ENCODE results near the gene MARK4.

The MARK4 gene

GRCh38 chr19:45347570-45348366 is 96.7 kb downstream of the MARK4 start:
- peak; percentile 12 for ATAC-seq
- no peak for TF ChIP-seq GLIS3 (CRISPR knock-in tag; IDR thresholded peaks at IDR 0.05)

- peak; percentile 3 for ATAC-seq
- TF ChIP-seq POU6F1 (CRISPR knock-in tag; IDR thresholded peaks at IDR 0.05; ENCODE audit: borderline replicate concordance, low read depth), result no peak
- no peak for TF ChIP-seq PATZ1 (CRISPR knock-in tag; IDR thresholded peaks at IDR 0.05; ENCODE audit: borderline replicate concordance)
- no peak for TF ChIP-seq ZFP3 (CRISPR knock-in tag; IDR thresholded peaks at IDR 0.05)
- no peak for TF ChIP-seq ARNTL (CRISPR knock-in tag; IDR thresholded peaks at IDR 0.05; ENCODE audit: borderline replicate concordance, low read depth)
- TF ChIP-seq ZNF70 (CRISPR knock-in tag; IDR thresholded peaks at IDR 0.05), result no peak
- no peak for TF ChIP-seq TOX (CRISPR knock-in tag; IDR thresholded peaks at IDR 0.05; ENCODE audit: borderline replicate concordance)
- no peak for TF ChIP-seq OSR1 (CRISPR knock-in tag; IDR thresholded peaks at IDR 0.05)
- no peak for TF ChIP-seq ZNF565 (CRISPR knock-in tag; conservative IDR thresholded peaks at IDR 0.05; ENCODE audit: low read depth)
- no peak for TF ChIP-seq ZC3H10 (CRISPR knock-in tag; IDR thresholded peaks at IDR 0.05)
- TF ChIP-seq, protein P1, sequence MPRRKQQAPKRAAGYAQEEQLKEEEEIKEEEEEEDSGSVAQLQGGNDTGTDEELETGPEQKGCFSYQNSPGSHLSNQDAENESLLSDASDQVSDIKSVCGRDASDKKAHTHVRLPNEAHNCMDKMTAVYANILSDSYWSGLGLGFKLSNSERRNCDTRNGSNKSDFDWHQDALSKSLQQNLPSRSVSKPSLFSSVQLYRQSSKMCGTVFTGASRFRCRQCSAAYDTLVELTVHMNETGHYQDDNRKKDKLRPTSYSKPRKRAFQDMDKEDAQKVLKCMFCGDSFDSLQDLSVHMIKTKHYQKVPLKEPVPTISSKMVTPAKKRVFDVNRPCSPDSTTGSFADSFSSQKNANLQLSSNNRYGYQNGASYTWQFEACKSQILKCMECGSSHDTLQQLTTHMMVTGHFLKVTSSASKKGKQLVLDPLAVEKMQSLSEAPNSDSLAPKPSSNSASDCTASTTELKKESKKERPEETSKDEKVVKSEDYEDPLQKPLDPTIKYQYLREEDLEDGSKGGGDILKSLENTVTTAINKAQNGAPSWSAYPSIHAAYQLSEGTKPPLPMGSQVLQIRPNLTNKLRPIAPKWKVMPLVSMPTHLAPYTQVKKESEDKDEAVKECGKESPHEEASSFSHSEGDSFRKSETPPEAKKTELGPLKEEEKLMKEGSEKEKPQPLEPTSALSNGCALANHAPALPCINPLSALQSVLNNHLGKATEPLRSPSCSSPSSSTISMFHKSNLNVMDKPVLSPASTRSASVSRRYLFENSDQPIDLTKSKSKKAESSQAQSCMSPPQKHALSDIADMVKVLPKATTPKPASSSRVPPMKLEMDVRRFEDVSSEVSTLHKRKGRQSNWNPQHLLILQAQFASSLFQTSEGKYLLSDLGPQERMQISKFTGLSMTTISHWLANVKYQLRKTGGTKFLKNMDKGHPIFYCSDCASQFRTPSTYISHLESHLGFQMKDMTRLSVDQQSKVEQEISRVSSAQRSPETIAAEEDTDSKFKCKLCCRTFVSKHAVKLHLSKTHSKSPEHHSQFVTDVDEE (CRISPR knock-in tag; IDR thresholded peaks at IDR 0.05), result no peak
- TF ChIP-seq ZNF8 (CRISPR knock-in tag; IDR thresholded peaks at IDR 0.05), result no peak
- no peak for TF ChIP-seq GLIS3 (CRISPR knock-in tag; IDR thresholded peaks at IDR 0.05)
- no peak for TF ChIP-seq RARB (CRISPR knock-in tag; IDR thresholded peaks at IDR 0.05)
Measured at GRCh38 chr19:45348367-45349125, 97.5 kb downstream of the MARK4 start.

GRCh38 chr19:45349126-45349415 is 98.0 kb downstream of the MARK4 start:
- no peak for TF ChIP-seq PPARA (CRISPR knock-in tag; IDR thresholded peaks at IDR 0.05; ENCODE audit: borderline replicate concordance)
- no peak for TF ChIP-seq TCF4 (CRISPR knock-in tag; IDR thresholded peaks at IDR 0.05; ENCODE audit: borderline replicate concordance)
- no peak for TF ChIP-seq BACH2 (CRISPR knock-in tag; IDR thresholded peaks at IDR 0.05; ENCODE audit: borderline replicate concordance)
- no peak for TF ChIP-seq ZFP3 (CRISPR knock-in tag; IDR thresholded peaks at IDR 0.05)
- TF ChIP-seq OSR1 (CRISPR knock-in tag; IDR thresholded peaks at IDR 0.05), result no peak
- no peak for TF ChIP-seq ISL1 (CRISPR knock-in tag; IDR thresholded peaks at IDR 0.05)
- TF ChIP-seq ZNF565 (CRISPR knock-in tag; conservative IDR thresholded peaks at IDR 0.05; ENCODE audit: low read depth), result no peak
- no peak for TF ChIP-seq PATZ1 (CRISPR knock-in tag; IDR thresholded peaks at IDR 0.05; ENCODE audit: borderline replicate concordance)
- TF ChIP-seq ZFP30 (CRISPR knock-in tag; IDR thresholded peaks at IDR 0.05), result no peak
- TF ChIP-seq CSDC2 (CRISPR knock-in tag; IDR thresholded peaks at IDR 0.05), result no peak
- TF ChIP-seq SNAI2 (CRISPR knock-in tag; IDR thresholded peaks at IDR 0.05), result no peak
- no peak for TF ChIP-seq ZNF8 (CRISPR knock-in tag; IDR thresholded peaks at IDR 0.05)
- TF ChIP-seq ZNF70 (CRISPR knock-in tag; IDR thresholded peaks at IDR 0.05), result no peak
- no peak for TF ChIP-seq CSRNP3 (CRISPR knock-in tag; IDR thresholded peaks at IDR 0.05)
- no peak for TF ChIP-seq ARNTL (CRISPR knock-in tag; IDR thresholded peaks at IDR 0.05; ENCODE audit: borderline replicate concordance, low read depth)
- ATAC-seq, result no peak
